GM12878 (cell line): ENCODE measurements around the gene SLC37A2. TPM values are rescaled to one million over a fixed set of nuclear protein-coding genes. Genes with fewer than 3 reads are reported as not detected.

Experiments used
- ATAC-seq: fragments of 200-7000 bp; cut with Tn5 transposase; 3 replicates; pipeline ENCODE4 v1.9.1; 2020; ENCODE audit warnings: mild to moderate bottlenecking, moderate library complexity
- BruUV-seq: library from RNA; stranded (reverse); fragments of 400-500 nt; replicated peaks from 2 replicates; lab custom pipeline; 2021; lab: Mats Ljungman, UMichigan
- CTCF ChIA-PET: fragments of 300-600 bp; sonication (Branson Sonifier 250); formaldehyde crosslinking; extraction: SDS; loops from one replicate; lab custom pipeline; 2021; ENCODE audit warnings: inconsistent platforms; lab: Yijun Ruan, JAX
- POLR2A ChIA-PET: fragments of 350-600 bp; formaldehyde crosslinking; extraction: SDS; loops from one replicate; lab custom pipeline; 2021; ENCODE audit warnings: inconsistent platforms; lab: Charles Lee
- RAD21 ChIA-PET: fragments of 300-600 bp; sonication (Branson Sonifier 250); formaldehyde crosslinking; loops from one replicate; lab custom pipeline; 2023; ENCODE audit warnings: antibody characterized with exemption; ENCODE audit not compliant: unreplicated experiment; lab: Charles Lee
- SMC1A ChIA-PET: fragments of 300-600 bp; sonication (Branson Sonifier 250); formaldehyde crosslinking; loops from one replicate; lab custom pipeline; 2023; ENCODE audit not compliant: unreplicated experiment, uncharacterized antibody; lab: Charles Lee
- DNase-seq: peaks from one replicate; pipeline ENCODE4 v3.0.0-alpha.2; 2011; ENCODE audit warnings: low read depth, low spot score
- FAIRE-seq: peaks from 3 replicates; lab custom pipeline; 2011; peaks lifted over from hg19 to GRCh38; lab: Jason Lieb, UNC
- H2AFZ ChIP-seq: 2 replicates; pipeline ENCODE4 v1.6.0; 2011; ENCODE audit warnings: low read depth, low read length, control low read depth; ENCODE audit not compliant: control insufficient read depth
- H3K27ac ChIP-seq: 2 replicates; pipeline ENCODE4 v1.5.1; 2011; ENCODE audit warnings: control low read depth; ENCODE audit not compliant: control insufficient read depth, insufficient read depth
- H3K27me3 ChIP-seq, 2 experiments: replicated peaks in 1 of 2; 2 replicates each; pipeline versions ENCODE4 v1.6.0 to v1.6.1; 2011; ENCODE audit warnings: low read length in 1 of 2; ENCODE audit not compliant: control insufficient read depth in 2 of 2, insufficient read depth in 2 of 2
- H3K36me3 ChIP-seq, 2 experiments: 2 replicates each; pipeline ENCODE4 v1.5.1; 2011; ENCODE audit warnings: low read length in 1 of 2; ENCODE audit not compliant: control insufficient read depth in 2 of 2, insufficient read depth in 2 of 2
- H3K4me1 ChIP-seq: 2 replicates; pipeline ENCODE4 v1.6.1; 2011; ENCODE audit warnings: mild to moderate bottlenecking, low read length, moderate library complexity, mixed read lengths; ENCODE audit not compliant: control insufficient read depth, insufficient read depth
- H3K4me2 ChIP-seq: 2 replicates; pipeline ENCODE4 v1.6.0; 2011; ENCODE audit warnings: control low read depth; ENCODE audit not compliant: control insufficient read depth, insufficient read depth
- H3K4me3 ChIP-seq: fragments of 200-600 bp; sonication (generic); 2 replicates; pipeline ENCODE4 v1.5.1; 2016
- H3K79me2 ChIP-seq: 2 replicates; pipeline ENCODE4 v1.6.0; 2011; ENCODE audit warnings: low read length; ENCODE audit not compliant: control insufficient read depth, insufficient read depth
- H3K9ac ChIP-seq: 2 replicates; pipeline ENCODE4 v1.8.0; 2011; ENCODE audit warnings: low read length, control low read depth, mixed read lengths; ENCODE audit not compliant: control insufficient read depth, insufficient read depth
- H3K9me3 ChIP-seq: replicated peaks from 3 replicates; pipeline ENCODE4 v1.5.1; 2011; ENCODE audit warnings: mild to moderate bottlenecking, low read length; ENCODE audit not compliant: control insufficient read depth, insufficient read depth
- H4K20me1 ChIP-seq: 2 replicates; pipeline ENCODE4 v1.6.0; 2011; ENCODE audit not compliant: control insufficient read depth, insufficient read depth
- BCL11A ChIP-seq: IDR thresholded peaks from 2 replicates; pipeline ENCODE4 v1.6.1; 2011; ENCODE audit warnings: low read depth, low read length
- GATAD2B ChIP-seq: fragments of 450-650 bp; conservative IDR thresholded peaks from 2 replicates; pipeline ENCODE4 v1.6.1; 2017; ENCODE audit warnings: low read depth, mild to moderate bottlenecking, moderate library complexity
- IRF4 ChIP-seq: IDR thresholded peaks from 2 replicates; pipeline ENCODE4 v1.6.1; 2011; ENCODE audit warnings: low read depth, low read length
- MYB ChIP-seq: fragments of 150-350 bp; IDR thresholded peaks from 2 replicates; pipeline ENCODE4 v1.6.1; 2014; ENCODE audit warnings: mild to moderate bottlenecking, low read depth, low read length, borderline replicate concordance
- RELA ChIP-seq: fragments of 450-650 bp; IDR thresholded peaks from 2 replicates; pipeline ENCODE4 v1.8.0; 2014; ENCODE audit warnings: borderline replicate concordance; ENCODE audit not compliant: partially characterized antibody
- STAT1 ChIP-seq: fragments of 450-650 bp; conservative IDR thresholded peaks from 2 replicates; pipeline ENCODE4 v1.6.1; 2014; ENCODE audit warnings: antibody characterized with exemption, mild to moderate bottlenecking
- WGBS: methylation state at CpG from one replicate; pipeline ENCODE4 v1.1.6; 2016; ENCODE audit warnings: low lambda C conversion rate; ENCODE audit not compliant: insufficient replicate concordance, insufficient coverage; ENCODE audit errors: missing lambda C conversion rate; 5-methylcytosine and 5-hydroxymethylcytosine counted together
- in situ Hi-C: fragments of 300-500 bp; cut with MboI; formaldehyde crosslinking; loops from 9 replicates; pipeline ENCODE4 v1.14.3; 2018; ENCODE audit warnings: mixed read lengths
- intact Hi-C: fragments of 100-400 bp; cut with micrococcal nuclease; formaldehyde crosslinking; loops from one replicate; pipeline ENCODE4 v1.14.2; 2022; ENCODE audit not compliant: unreplicated experiment
- polyA plus RNA-seq, 11 experiments: library from polyadenylated mRNA; depleted of rRNA in 4 of 11; unstranded in 6 of 11; stranded (reverse) in 5 of 11; fragments of >200 nt; fragmentation: Nextera tagmentation in 4 of 11; fragmentation: Illumina TruSeq in 1 of 11; extraction: Ambion mirVana in 4 of 11; extraction: Trizol in 1 of 11; gene quantifications; 1 replicate in 1 of 11; 2 replicates in 10 of 11; pipeline versions ENCODE4 v1.2.1 to v1.2.3, GENCODE V29; 2011 to 2016; ENCODE audit warnings: inconsistent platforms in 2 of 11, missing spikeins in 2 of 11, low read depth in 1 of 11
- total RNA-seq, 4 experiments: library from RNA; depleted of rRNA in 3 of 4; stranded (reverse); fragments of >200 nt in 3 of 4; fragmentation: Illumina TruSeq in 1 of 4; extraction: Trizol in 1 of 4; gene quantifications; 2 replicates each; pipeline versions ENCODE4 v1.2.1 to v1.2.3, GENCODE V29; 2013 to 2021
- TF ChIP-seq, protein P1 (sequence below): fragments of 450-650 bp; IDR thresholded peaks from 2 replicates; pipeline ENCODE4 v1.6.1; 2018; ENCODE audit warnings: borderline replicate concordance, mild to moderate bottlenecking; ENCODE audit not compliant: partially characterized antibody
- TF ChIP-seq, protein P2 (sequence below): fragments of 150-350 bp; IDR thresholded peaks from 2 replicates; pipeline ENCODE4 v1.6.1; 2016; ENCODE audit warnings: low read depth, low read length

Gene SLC37A2
- total and polyA plus RNA-seq, 10 of the 15 experiments (the other 5 are each of a cell fraction or from before 2014, with no cell fraction given): 0.26 to 9.8 (median 2.0) TPM

DNA sequence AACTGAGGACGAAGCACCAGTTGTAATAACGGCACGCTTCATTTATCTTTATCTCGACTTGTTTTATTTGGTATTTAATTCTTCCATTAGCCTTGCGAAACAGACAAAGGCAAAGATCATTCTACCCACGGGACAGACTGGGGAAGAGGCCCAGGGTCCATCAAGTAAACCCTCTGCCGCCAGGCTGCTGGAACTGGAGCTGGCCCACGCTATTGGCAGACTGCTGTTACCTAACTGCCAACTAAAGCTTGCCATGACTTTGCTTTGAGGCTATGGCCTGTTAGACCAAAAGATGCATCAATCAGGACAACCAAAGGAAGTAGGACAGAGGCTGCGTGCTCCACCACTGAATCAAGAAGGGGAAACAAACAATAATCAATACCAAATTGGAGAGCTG, 49.1 kb downstream of the SLC37A2 start:
- Histone ChIP-seq H3K79me2 (peaks cover 10% of the 10 kb centered on the region), H4K20me1 (no peaks in the 10 kb centered on the region)
- POLR2A ChIA-PET: interaction anchor here (0.7 to 3.9 kb wide), 9 partner anchors 9 to 523 kb away, joined by 3 to 55 read pairs (median 4); partner anchors contain the start of gene CCDC15
- TF ChIP-seq, protein P1, sequence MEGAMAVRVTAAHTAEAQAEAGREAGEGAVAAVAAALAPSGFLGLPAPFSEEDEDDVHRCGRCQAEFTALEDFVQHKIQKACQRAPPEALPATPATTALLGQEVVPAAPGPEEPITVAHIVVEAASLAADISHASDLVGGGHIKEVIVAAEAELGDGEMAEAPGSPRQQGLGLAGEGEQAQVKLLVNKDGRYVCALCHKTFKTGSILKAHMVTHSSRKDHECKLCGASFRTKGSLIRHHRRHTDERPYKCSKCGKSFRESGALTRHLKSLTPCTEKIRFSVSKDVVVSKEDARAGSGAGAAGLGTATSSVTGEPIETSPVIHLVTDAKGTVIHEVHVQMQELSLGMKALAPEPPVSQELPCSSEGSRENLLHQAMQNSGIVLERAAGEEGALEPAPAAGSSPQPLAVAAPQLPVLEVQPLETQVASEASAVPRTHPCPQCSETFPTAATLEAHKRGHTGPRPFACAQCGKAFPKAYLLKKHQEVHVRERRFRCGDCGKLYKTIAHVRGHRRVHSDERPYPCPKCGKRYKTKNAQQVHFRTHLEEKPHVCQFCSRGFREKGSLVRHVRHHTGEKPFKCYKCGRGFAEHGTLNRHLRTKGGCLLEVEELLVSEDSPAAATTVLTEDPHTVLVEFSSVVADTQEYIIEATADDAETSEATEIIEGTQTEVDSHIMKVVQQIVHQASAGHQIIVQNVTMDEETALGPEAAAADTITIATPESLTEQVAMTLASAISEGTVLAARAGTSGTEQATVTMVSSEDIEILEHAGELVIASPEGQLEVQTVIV: no peak
- TF ChIP-seq IRF4 (no peak), GATAD2B (no peak), MYB (no peak), STAT1 (no peak), RELA (no peak), BCL11A (no peak)
- TF ChIP-seq, protein P2, sequence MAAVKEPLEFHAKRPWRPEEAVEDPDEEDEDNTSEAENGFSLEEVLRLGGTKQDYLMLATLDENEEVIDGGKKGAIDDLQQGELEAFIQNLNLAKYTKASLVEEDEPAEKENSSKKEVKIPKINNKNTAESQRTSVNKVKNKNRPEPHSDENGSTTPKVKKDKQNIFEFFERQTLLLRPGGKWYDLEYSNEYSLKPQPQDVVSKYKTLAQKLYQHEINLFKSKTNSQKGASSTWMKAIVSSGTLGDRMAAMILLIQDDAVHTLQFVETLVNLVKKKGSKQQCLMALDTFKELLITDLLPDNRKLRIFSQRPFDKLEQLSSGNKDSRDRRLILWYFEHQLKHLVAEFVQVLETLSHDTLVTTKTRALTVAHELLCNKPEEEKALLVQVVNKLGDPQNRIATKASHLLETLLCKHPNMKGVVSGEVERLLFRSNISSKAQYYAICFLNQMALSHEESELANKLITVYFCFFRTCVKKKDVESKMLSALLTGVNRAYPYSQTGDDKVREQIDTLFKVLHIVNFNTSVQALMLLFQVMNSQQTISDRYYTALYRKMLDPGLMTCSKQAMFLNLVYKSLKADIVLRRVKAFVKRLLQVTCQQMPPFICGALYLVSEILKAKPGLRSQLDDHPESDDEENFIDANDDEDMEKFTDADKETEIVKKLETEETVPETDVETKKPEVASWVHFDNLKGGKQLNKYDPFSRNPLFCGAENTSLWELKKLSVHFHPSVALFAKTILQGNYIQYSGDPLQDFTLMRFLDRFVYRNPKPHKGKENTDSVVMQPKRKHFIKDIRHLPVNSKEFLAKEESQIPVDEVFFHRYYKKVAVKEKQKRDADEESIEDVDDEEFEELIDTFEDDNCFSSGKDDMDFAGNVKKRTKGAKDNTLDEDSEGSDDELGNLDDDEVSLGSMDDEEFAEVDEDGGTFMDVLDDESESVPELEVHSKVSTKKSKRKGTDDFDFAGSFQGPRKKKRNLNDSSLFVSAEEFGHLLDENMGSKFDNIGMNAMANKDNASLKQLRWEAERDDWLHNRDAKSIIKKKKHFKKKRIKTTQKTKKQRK: no peak
- TF ChIP-seq, all 136 proteins: peak for 0
- WGBS: 68% methylated on average over 9 of the region's 9 CpGs
- intact Hi-C loops (no loop called here), in situ Hi-C loops (no loop called here)
- no peaks in the 10 kb centered on the region for H3K27me3 ChIP-seq
- TSS peak; percentile 95 for BruUV-seq
- DNase-seq: no peak
- ChIA-PET SMC1A (interaction anchor here (1.0 to 4.5 kb wide), 13 partner anchors 9 to 457 kb away, joined by 3 to 57 read pairs (median 5); partner anchors contain the start of genes CCDC15, EI24 and SLC37A2), CTCF (interaction anchor here (0.9 to 5.9 kb wide), 11 partner anchors 9 to 351 kb away, joined by 3 to 53 read pairs (median 6); partner anchors contain the start of genes CCDC15 and SLC37A2), RAD21 (interaction anchor here (0.7 to 8.6 kb wide), 11 partner anchors 12 to 234 kb away, joined by 3 to 87 read pairs (median 5); partner anchors contain the start of genes CCDC15 and SLC37A2)
- FAIRE-seq: no peak
- H3K9ac ChIP-seq: no peak overlapping the region
- H3K36me3 ChIP-seq: no peaks in the 10 kb centered on the region
- no peak overlapping the region for H3K27ac ChIP-seq
- peak overlapping the region; percentile 85 for H3K4me2 ChIP-seq
- H3K4me1 ChIP-seq: no peaks in the 10 kb centered on the region; the same call in 1 of the 2 replicates
- H3K9me3 ChIP-seq: no peaks in the 10 kb centered on the region; the same call in 2 of the 3 replicates
- peak overlapping the region; percentile 46 for H2AFZ ChIP-seq
- ATAC-seq: no peak
- peak overlapping the region; percentile 55 for H3K4me3 ChIP-seq
